GM06990 (cell line): ENCODE measurements around the gene LAMA2.

Source experiments
- DNase-seq: peaks from one replicate; pipeline ENCODE4 v3.0.0-alpha.2; 2011; ENCODE audit not compliant: insufficient read length; ENCODE audit errors: extremely low read depth
- H3K27me3 ChIP-seq: replicated peaks from 2 replicates; pipeline ENCODE4 v1.6.0; 2011; ENCODE audit warnings: low read length; ENCODE audit not compliant: control insufficient read depth, insufficient read depth
- H3K36me3 ChIP-seq: 2 replicates; pipeline ENCODE4 v1.5.1; 2011; ENCODE audit warnings: low read length; ENCODE audit not compliant: control insufficient read depth, insufficient read depth
- H3K4me3 ChIP-seq: replicated peaks from 2 replicates; pipeline ENCODE4 v1.5.1; 2011; ENCODE audit warnings: low read depth, mild to moderate bottlenecking, control low read depth, low read length
- TF ChIP-seq, protein P1 (sequence below): IDR thresholded peaks from 2 replicates; pipeline ENCODE4 v1.5.1; 2011; ENCODE audit warnings: low read length, control low read depth, mild to moderate bottlenecking, inconsistent platforms; ENCODE audit not compliant: insufficient read depth, poor library complexity, severe bottlenecking

LAMA2 gene

DNA sequence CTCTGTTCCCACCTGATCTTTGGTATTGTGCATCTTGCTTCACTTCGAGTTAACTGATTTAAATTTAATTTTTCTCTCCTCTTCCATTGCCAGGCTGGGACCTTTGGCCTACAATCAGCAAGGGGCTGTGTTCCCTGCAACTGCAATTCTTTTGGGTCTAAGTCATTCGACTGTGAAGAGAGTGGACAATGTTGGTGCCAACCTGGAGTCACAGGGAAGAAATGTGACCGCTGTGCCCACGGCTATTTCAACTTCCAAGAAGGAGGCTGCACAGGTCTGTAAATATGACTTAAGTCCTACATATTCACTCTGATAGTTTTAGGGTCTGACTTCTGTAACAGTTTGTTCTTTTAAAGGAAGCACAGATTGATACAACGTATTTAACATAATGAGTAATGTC is 414.7 kb downstream of the LAMA2 start:
- no peaks in the 10 kb centered on the region for H3K36me3 ChIP-seq
- no peaks in the 10 kb centered on the region for H3K27me3 ChIP-seq
- TF ChIP-seq, protein P1, sequence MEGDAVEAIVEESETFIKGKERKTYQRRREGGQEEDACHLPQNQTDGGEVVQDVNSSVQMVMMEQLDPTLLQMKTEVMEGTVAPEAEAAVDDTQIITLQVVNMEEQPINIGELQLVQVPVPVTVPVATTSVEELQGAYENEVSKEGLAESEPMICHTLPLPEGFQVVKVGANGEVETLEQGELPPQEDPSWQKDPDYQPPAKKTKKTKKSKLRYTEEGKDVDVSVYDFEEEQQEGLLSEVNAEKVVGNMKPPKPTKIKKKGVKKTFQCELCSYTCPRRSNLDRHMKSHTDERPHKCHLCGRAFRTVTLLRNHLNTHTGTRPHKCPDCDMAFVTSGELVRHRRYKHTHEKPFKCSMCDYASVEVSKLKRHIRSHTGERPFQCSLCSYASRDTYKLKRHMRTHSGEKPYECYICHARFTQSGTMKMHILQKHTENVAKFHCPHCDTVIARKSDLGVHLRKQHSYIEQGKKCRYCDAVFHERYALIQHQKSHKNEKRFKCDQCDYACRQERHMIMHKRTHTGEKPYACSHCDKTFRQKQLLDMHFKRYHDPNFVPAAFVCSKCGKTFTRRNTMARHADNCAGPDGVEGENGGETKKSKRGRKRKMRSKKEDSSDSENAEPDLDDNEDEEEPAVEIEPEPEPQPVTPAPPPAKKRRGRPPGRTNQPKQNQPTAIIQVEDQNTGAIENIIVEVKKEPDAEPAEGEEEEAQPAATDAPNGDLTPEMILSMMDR, result no peak
- no peak for DNase-seq
- no peak overlapping the region for H3K4me3 ChIP-seq

DNA sequence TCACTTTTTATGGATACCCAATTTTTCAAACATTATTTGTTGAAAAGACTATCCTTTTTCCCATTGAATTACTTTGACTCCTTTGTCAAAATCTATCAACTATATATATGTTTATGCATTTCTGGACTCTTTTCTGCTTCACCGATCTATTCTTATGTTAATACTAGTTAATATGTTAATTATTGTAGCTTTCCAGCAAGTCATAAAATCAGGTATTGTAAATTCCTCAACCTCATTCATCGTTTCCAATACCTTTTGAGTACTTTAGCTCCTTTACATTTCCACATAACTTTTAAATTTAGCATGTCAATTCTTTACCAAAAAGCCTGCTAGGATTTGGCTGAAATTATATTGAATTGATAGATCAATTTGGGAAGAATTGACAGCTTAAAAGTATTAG is 419.7 kb downstream of the LAMA2 start:
- Histone ChIP-seq H3K27me3 (no peaks in the 10 kb centered on the region), H3K36me3 (no peaks in the 10 kb centered on the region), H3K4me3 (no peak overlapping the region)
- DNase-seq, result no peak
- TF ChIP-seq, protein P1, result no peak

DNA sequence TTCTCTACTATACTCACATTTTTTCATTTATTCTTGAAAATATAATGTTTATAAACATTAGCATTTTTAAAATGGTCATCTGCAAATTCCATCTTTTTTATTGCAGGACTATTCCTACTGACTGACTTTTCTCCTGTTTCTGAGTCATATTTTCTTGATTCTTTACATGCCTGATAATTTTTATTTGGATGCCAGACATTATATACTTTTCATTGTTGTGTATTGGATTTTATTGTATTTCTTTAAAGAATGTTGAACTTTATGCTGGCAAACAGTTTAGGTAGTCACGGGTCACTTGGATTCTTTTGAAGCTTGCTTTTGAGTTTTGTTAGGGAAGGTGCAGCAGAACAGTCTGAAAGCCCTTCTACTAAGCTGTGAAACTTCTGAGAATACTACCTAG is 423.9 kb downstream of the LAMA2 start:
- no peak for DNase-seq
- TF ChIP-seq, protein P1, result no peak
- H3K36me3 ChIP-seq, result no peaks in the 10 kb centered on the region
- no peak overlapping the region for H3K4me3 ChIP-seq
- H3K27me3 ChIP-seq, result no peaks in the 10 kb centered on the region; the same call in 1 of the 2 replicates

DNA sequence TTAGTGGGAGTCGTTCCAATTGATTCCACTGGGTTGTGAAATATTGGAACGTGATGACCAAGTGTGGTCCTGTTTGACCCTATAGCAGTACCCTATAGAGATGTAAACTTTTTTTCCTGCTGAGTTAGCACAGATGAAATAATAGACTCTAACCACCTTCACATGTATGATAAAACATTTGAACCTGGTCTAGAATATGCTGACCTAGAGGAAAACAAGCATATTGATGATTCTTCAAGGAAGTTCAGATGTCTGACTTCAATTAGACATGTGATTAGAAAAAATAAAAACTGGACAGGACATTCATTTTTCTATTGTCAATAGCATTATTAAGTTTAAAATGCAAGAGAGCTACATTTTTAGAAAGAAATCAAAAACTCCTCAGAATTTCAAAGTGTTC is 424.9 kb downstream of the LAMA2 start:
- TF ChIP-seq, protein P1, result no peak
- Histone ChIP-seq H3K36me3 (no peaks in the 10 kb centered on the region), H3K27me3 (no peaks in the 10 kb centered on the region; the same call in 1 of the 2 replicates), H3K4me3 (no peak overlapping the region)
- no peak for DNase-seq

DNA sequence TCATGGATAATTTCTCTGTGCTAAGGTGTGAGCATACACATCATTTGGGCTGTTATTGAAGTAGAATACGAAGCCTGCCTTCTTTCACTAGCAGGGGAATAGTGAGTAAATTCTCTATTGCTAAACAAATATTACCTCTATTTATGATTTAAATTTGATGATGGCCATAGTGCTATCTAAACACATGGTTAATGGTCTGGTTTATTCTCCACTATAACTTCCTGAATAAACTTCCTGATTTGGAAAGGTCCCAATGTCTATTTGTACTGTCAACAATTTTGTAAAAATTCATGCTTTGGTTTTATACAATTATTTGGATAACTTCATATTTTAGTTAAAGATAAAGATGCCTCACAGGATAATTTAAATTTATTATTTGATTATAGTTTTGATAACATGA is 426.2 kb downstream of the LAMA2 start:
- Histone ChIP-seq H3K4me3 (no peak overlapping the region), H3K36me3 (no peaks in the 10 kb centered on the region)
- TF ChIP-seq, protein P1, result no peak

DNA sequence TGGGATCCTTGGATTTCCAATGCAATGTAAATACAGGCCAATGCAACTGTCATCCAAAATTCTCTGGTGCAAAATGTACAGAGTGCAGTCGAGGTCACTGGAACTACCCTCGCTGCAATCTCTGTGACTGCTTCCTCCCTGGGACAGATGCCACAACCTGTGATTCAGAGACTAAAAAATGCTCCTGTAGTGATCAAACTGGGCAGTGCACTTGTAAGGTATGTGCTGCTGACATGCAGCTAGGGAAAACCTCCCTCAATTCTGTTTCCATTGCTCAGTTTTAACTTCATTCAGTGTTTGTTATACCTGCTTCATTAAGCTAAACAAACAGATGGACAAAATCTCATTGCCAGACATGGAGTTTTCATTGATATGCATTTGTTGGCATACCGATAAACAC is 429.9 kb downstream of the LAMA2 start:
- TF ChIP-seq, protein P1, result no peak
- no peak for DNase-seq
- Histone ChIP-seq H3K4me3 (no peak overlapping the region), H3K36me3 (no peaks in the 10 kb centered on the region), H3K27me3 (no peaks in the 10 kb centered on the region; the same call in 1 of the 2 replicates)

More for the DNA sequence above, 426.2 kb downstream of the LAMA2 start:
- no peaks in the 10 kb centered on the region; the same call in 1 of the 2 replicates for H3K27me3 ChIP-seq
- no peak for DNase-seq
